Omental fat pad (tissue), 4 donors: ENCODE results near the gene REXO2. TPM values are rescaled to one million over a fixed set of nuclear protein-coding genes. Genes with fewer than 3 reads are reported as not detected.

Experiments used
- ATAC-seq: fragments of 150-250 bp; one replicate; pipeline ENCODE4 v1.9.1; 2016; ENCODE audit warnings: mild to moderate bottlenecking, moderate library complexity; ENCODE audit not compliant: low FRiP score
- DNase-seq: peaks from one replicate; pipeline ENCODE4 v3.0.0-alpha.2; 2019; ENCODE audit warnings: low spot score
- CTCF ChIP-seq, 3 donors: fragments of 450-650 bp; IDR thresholded peaks; one replicate each; pipeline ENCODE4 v1.5.1; 2016 to 2017; ENCODE audit warnings: antibody characterized with exemption in 3 of 3, mild to moderate bottlenecking in 3 of 3, moderate library complexity in 2 of 3
- total RNA-seq, 4 donors: library from RNA; depleted of rRNA; stranded (reverse); fragments of >200 nt; gene quantifications; one replicate each; pipeline ENCODE4 v1.1.0, GENCODE V29; 2016

The REXO2 gene
- total RNA-seq, 4 donors from 2014 or later, result 87.3 to 154 (median 106) TPM

DNA sequence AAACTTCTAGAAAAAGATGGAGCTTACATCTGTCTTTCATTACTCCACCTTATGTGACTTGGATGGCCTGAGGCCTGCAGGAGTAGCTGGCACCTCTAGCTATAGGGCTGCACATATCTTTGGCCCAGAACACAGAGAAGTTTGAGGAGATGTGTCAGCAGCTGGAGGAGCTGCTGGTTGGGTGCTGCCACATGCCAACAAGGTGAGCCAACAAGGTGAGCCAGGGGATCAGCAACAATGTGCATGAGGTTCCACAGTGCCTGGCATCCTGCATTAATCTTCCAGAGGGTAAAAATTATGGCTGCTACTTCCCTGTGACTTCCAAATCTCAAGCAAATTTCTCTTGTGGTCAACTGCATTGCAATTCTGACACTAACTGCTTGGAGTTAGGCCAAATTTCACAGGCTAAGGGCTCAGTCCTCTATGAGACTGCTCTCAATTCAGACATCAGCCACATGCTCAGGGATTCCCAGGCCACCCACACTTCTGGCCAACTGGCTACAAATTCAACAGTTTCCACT is 22.8 kb upstream of the REXO2 start:
- TF ChIP-seq CTCF (IDR thresholded peaks at IDR 0.05), result no peak
- no peak for DNase-seq
- ATAC-seq, result no peak

- no peak for TF ChIP-seq CTCF (IDR thresholded peaks at IDR 0.05)
- ATAC-seq, result no peak
Observed at GRCh38 chr11:114426280-114426679, 13.0 kb upstream of the REXO2 start.

GRCh38 chr11:114430290-114430689 is 9.0 kb upstream of the REXO2 start:
- ATAC-seq (no peak), DNase-seq (no peak)
- TF ChIP-seq CTCF (IDR thresholded peaks at IDR 0.05), result no peak

More at GRCh38 chr11:114426280-114426679, 13.0 kb upstream of the REXO2 start:
- no peak for DNase-seq

- ATAC-seq (no peak), DNase-seq (no peak)
- TF ChIP-seq CTCF (IDR thresholded peaks at IDR 0.05), result no peak
Observed at GRCh38 chr11:114432893-114433292, 6.4 kb upstream of the REXO2 start.

- no peak for DNase-seq
- no peak for ATAC-seq
- TF ChIP-seq CTCF (IDR thresholded peaks at IDR 0.05), result no peak
Observed at GRCh38 chr11:114433376-114433775, 5.9 kb upstream of the REXO2 start.

- DNase-seq (no peak), ATAC-seq (no peak)
- no peak for TF ChIP-seq CTCF (IDR thresholded peaks at IDR 0.05)
Observed at GRCh38 chr11:114438303-114438702, 964 bp upstream of the REXO2 start.

- DNase-seq (no peak), ATAC-seq (peak; percentile 7)
- TF ChIP-seq CTCF (IDR thresholded peaks at IDR 0.05), result no peak
Observed at GRCh38 chr11:114440121-114440860, 1.0 kb downstream of the REXO2 start.
